Esophagus muscularis mucosa (tissue), 3 donors: ENCODE results near the gene CHCHD3.

Experiments used
- POLR2A ChIP-seq: fragments of 450-650 bp; IDR thresholded peaks from one replicate; pipeline ENCODE4 v1.6.1; 2017; ENCODE audit warnings: antibody characterized with exemption, moderate library complexity, mild to moderate bottlenecking, low read depth
- TF ChIP-seq, protein P1 (sequence below), 3 experiments: fragments of 200-600 bp in 2 of 3; fragments of 450-650 bp in 1 of 3; sonication (generic) in 2 of 3; IDR thresholded peaks; one replicate each; pipeline ENCODE4 v1.5.1; 2017 to 2019; ENCODE audit warnings: antibody characterized with exemption in 3 of 3, mild to moderate bottlenecking in 2 of 3, moderate library complexity in 1 of 3

DNA sequence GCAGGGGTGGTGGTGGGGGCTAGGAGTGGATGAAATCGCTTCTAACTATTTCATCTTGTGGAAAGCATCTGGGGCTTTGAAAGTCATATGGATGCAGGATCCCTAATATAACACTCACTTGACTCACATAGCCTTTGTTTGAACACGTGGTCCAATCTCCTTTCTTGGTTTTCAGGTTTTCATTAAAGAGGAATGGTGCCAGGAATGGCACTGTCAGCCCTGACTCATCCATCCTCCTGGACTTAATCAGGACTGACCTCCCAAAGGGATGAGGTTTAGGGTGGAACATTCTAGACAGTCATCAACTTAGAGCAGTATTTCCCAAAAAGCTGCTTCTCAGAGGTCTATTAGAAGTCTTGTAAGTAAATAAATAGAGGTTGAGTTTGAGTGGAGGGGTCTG is 343.6 kb downstream of the CHCHD3 start:
- TF ChIP-seq POLR2A: no peak
- TF ChIP-seq, protein P1, sequence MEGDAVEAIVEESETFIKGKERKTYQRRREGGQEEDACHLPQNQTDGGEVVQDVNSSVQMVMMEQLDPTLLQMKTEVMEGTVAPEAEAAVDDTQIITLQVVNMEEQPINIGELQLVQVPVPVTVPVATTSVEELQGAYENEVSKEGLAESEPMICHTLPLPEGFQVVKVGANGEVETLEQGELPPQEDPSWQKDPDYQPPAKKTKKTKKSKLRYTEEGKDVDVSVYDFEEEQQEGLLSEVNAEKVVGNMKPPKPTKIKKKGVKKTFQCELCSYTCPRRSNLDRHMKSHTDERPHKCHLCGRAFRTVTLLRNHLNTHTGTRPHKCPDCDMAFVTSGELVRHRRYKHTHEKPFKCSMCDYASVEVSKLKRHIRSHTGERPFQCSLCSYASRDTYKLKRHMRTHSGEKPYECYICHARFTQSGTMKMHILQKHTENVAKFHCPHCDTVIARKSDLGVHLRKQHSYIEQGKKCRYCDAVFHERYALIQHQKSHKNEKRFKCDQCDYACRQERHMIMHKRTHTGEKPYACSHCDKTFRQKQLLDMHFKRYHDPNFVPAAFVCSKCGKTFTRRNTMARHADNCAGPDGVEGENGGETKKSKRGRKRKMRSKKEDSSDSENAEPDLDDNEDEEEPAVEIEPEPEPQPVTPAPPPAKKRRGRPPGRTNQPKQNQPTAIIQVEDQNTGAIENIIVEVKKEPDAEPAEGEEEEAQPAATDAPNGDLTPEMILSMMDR (IDR thresholded peaks at IDR 0.05): no peak
